Kidney epithelial cell (primary cell): ENCODE results near the gene SRSF12. TPM values are rescaled to one million over a fixed set of nuclear protein-coding genes. Genes with fewer than 3 reads are reported as not detected.
A peak's percentile ranks its signal among the peaks of the same experiment; 100 is the strongest.

Experiments used
- DNase-seq: peaks from one replicate; pipeline ENCODE4 v3.0.0-alpha.2; 2010; ENCODE audit warnings: low read depth
- H3K27me3 ChIP-seq: 2 replicates; pipeline ENCODE4 v1.6.0; 2011; ENCODE audit warnings: low read length; ENCODE audit not compliant: control insufficient read depth, insufficient read depth
- H3K36me3 ChIP-seq: 2 replicates; pipeline ENCODE4 v1.5.1; 2011; ENCODE audit warnings: low read length; ENCODE audit not compliant: control insufficient read depth, insufficient read depth
- H3K4me3 ChIP-seq: 2 replicates; pipeline ENCODE4 v1.5.1; 2011; ENCODE audit warnings: low read depth, mild to moderate bottlenecking, control low read depth, low read length
- total RNA-seq: library from RNA; depleted of rRNA; stranded (reverse); fragments of >200 nt; gene quantifications from 2 replicates; pipeline ENCODE4 v1.2.3, GENCODE V29; 2015
- TF ChIP-seq, protein P1 (sequence below): IDR thresholded peaks from 2 replicates; pipeline ENCODE4 v1.5.1; 2011; ENCODE audit warnings: mild to moderate bottlenecking, moderate library complexity, low read length, control low read depth, inconsistent platforms; ENCODE audit not compliant: insufficient read depth, poor library complexity, severe bottlenecking

The SRSF12 gene
- total RNA-seq, 1 donor from 2014 or later, result 10.1 TPM

DNA sequence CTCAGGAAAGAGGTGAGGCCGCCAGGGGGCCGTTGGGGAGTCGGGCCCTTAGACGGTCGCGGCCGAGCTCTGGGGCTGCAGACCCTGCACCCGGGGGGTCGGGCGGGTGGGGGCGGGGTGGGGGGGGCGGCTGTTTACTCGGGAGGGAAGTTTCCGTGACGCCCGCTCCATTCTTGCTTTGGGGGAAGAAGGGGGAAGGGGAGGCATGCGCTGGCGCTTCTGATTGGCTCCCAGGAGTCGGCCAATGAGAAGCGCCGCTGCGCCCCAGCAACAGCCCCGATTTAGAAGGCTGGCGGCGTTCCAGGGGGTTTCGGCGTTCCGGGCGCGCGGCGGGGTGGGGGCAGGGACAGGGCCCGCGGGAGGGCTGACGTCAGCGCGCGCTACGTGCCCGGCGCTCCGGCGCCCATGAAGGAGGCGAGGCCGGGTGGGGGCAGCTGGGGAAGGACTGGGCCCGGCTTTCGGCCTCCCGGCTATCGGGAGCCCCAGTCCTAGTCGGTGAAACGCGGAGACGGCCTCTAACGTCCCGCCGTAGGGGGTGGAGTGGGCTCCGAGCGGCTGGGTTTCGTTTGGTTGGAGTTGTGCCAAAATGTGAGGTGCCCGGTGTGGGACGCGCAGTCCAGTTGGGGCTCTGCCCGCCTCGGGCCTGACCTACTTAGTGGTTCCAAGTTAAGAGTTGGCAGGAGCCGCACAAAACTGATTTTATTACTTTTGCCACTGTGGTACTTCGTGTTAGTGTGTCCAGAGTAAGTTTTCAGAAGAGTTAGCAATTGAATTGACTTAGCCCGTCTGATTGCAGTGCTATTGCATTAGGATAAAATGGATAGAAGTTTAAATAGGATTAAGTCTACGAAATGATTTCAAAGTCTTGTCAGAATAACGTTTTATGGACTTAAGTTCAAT lies 36.2 kb downstream of the SRSF12 start:
- DNase-seq, result peak; percentile 78

GRCh38 chr6:89081129-89081422 lies 36.8 kb downstream of the SRSF12 start:
- TF ChIP-seq, protein P1, sequence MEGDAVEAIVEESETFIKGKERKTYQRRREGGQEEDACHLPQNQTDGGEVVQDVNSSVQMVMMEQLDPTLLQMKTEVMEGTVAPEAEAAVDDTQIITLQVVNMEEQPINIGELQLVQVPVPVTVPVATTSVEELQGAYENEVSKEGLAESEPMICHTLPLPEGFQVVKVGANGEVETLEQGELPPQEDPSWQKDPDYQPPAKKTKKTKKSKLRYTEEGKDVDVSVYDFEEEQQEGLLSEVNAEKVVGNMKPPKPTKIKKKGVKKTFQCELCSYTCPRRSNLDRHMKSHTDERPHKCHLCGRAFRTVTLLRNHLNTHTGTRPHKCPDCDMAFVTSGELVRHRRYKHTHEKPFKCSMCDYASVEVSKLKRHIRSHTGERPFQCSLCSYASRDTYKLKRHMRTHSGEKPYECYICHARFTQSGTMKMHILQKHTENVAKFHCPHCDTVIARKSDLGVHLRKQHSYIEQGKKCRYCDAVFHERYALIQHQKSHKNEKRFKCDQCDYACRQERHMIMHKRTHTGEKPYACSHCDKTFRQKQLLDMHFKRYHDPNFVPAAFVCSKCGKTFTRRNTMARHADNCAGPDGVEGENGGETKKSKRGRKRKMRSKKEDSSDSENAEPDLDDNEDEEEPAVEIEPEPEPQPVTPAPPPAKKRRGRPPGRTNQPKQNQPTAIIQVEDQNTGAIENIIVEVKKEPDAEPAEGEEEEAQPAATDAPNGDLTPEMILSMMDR, result no peak
- peak overlapping the region; percentile 73 for H3K4me3 ChIP-seq
- no peak for DNase-seq
- no peaks in the 10 kb centered on the region for H3K36me3 ChIP-seq
- no peaks in the 10 kb centered on the region for H3K27me3 ChIP-seq

More for the DNA sequence above, 36.2 kb downstream of the SRSF12 start:
- TF ChIP-seq, protein P1, result no peak
- no peaks in the 10 kb centered on the region for H3K36me3 ChIP-seq
- H3K4me3 ChIP-seq, result peak overlapping the region; percentile 73
- no peaks in the 10 kb centered on the region for H3K27me3 ChIP-seq

- Histone ChIP-seq H3K27me3 (no peaks in the 10 kb centered on the region), H3K36me3 (no peaks in the 10 kb centered on the region), H3K4me3 (peak within 1 kb of the TSS; percentile 73)
- TF ChIP-seq, protein P1, result no peak
- peak; percentile 98 for DNase-seq
Measured at GRCh38 chr6:89080281-89081128, 37.4 kb downstream of the SRSF12 start, which contains the start of gene PNRC1. TSS of gene PNRC1 (plus strand) at chr6:89080751. CDS start at chr6:89080895, 144 bp downstream.

- Histone ChIP-seq H3K4me3 (peak overlapping the region; percentile 73), H3K27me3 (no peaks in the 10 kb centered on the region), H3K36me3 (no peaks in the 10 kb centered on the region)
- no peak for DNase-seq
- TF ChIP-seq, protein P1, result no peak
Measured at GRCh38 chr6:89079511-89080234, 38.2 kb downstream of the SRSF12 start.

DNA sequence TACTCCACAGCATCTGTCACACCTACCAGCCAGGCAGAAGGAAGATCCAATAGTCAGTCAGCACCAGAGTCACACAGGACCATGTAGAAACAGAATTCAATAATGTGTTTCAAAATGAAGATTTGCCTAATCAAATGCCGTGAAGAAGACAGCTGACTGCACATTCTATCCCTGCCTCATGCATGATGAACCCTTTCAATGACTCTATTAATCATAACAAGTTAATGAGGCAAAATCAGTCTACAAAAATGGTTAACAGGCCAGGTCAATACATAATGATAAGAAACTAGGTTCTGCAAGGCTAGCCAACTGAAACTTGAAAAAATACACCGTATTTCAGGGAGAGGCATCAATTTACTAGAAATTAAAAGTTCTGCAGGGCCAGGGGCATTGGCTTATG lies 44.0 kb downstream of the SRSF12 start:
- H3K36me3 ChIP-seq, result no peaks in the 10 kb centered on the region
- no peak overlapping the region for H3K4me3 ChIP-seq
- TF ChIP-seq, protein P1, result no peak
- H3K27me3 ChIP-seq, result no peaks in the 10 kb centered on the region
- no peak for DNase-seq
